HuH-7 (cell line): ENCODE data around the gene CNGA1.
"Not testable (repeated sequence)": the region's sequence is repeated elsewhere in the genome, so short reads cannot be mapped to it uniquely, and the experiment has no call there.

Source experiments
- DNase-seq: peaks from one replicate; pipeline ENCODE4 v3.0.0; 2011; ENCODE audit warnings: low spot score

The CNGA1 gene

GRCh38 chr4:48030470-48030869 is 14.0 kb upstream of the CNGA1 start:
- DNase-seq, result no peak

GRCh38 chr4:48028696-48029095 is 12.2 kb upstream of the CNGA1 start:
- DNase-seq, result no peak

- no peak for DNase-seq
These were observed 11.2 kb upstream of the CNGA1 start for GRCh38 chr4:48027653-48028052.

GRCh38 chr4:48025005-48025404 is 8.5 kb upstream of the CNGA1 start:
- DNase-seq, result no peak

- DNase-seq, result no peak
These were observed 8.0 kb upstream of the CNGA1 start for GRCh38 chr4:48024522-48024921.

GRCh38 chr4:48022192-48022799 is 5.8 kb upstream of the CNGA1 start:
- no peak for DNase-seq

GRCh38 chr4:48021100-48021499 is 4.6 kb upstream of the CNGA1 start:
- no peak for DNase-seq

GRCh38 chr4:48018112-48018511 is 1.6 kb upstream of the CNGA1 start:
- no peak for DNase-seq

GRCh38 chr4:48017108-48017571 is 659 bp upstream of the CNGA1 start:
- peak; percentile 56 for DNase-seq

- no peak for DNase-seq
These were observed 803 bp downstream of the CNGA1 start for GRCh38 chr4:48015678-48016077.

- no peak for DNase-seq
These were observed 1.3 kb downstream of the CNGA1 start for GRCh38 chr4:48015216-48015615.

GRCh38 chr4:48012824-48013223 is 3.7 kb downstream of the CNGA1 start:
- DNase-seq, result no peak

- DNase-seq, result no peak
These were observed 4.8 kb downstream of the CNGA1 start for GRCh38 chr4:48011722-48012121.

- not testable (repeated sequence) for DNase-seq
These were observed 5.6 kb downstream of the CNGA1 start for GRCh38 chr4:48010906-48011305.

- no peak for DNase-seq
These were observed 8.4 kb downstream of the CNGA1 start for GRCh38 chr4:48008021-48008596.

GRCh38 chr4:48005781-48006180 is 10.7 kb downstream of the CNGA1 start:
- DNase-seq, result no peak

GRCh38 chr4:48003568-48003967 is 12.9 kb downstream of the CNGA1 start:
- DNase-seq, result not testable (repeated sequence)

GRCh38 chr4:48002267-48002666 is 14.2 kb downstream of the CNGA1 start:
- DNase-seq, result no peak

- DNase-seq, result no peak
These were observed 20.5 kb downstream of the CNGA1 start for GRCh38 chr4:47996021-47996420.

GRCh38 chr4:47992475-47992874 is 24.0 kb downstream of the CNGA1 start:
- not testable (repeated sequence) for DNase-seq

- DNase-seq, result no peak
These were observed 26.3 kb downstream of the CNGA1 start for GRCh38 chr4:47990145-47990544.

- DNase-seq, result no peak
These were observed 41.9 kb downstream of the CNGA1 start for GRCh38 chr4:47974566-47974965.

GRCh38 chr4:47972721-47973120 is 43.8 kb downstream of the CNGA1 start:
- DNase-seq, result no peak

GRCh38 chr4:47972181-47972580 is 44.3 kb downstream of the CNGA1 start:
- DNase-seq, result no peak
